PC-9 (cell line): ENCODE results near the gene PRAMEF13.
"Not testable (repeated sequence)": the region's sequence is repeated elsewhere in the genome, so short reads cannot be mapped to it uniquely, and the experiment has no call there.

Experiments
- CTCF ChIP-seq: fragments of 200-600 bp; sonication (generic); conservative IDR thresholded peaks from 2 replicates; pipeline ENCODE4 v1.6.1; 2017; ENCODE audit warnings: mixed run types, antibody characterized with exemption, mild to moderate bottlenecking, moderate library complexity
- EZH2 ChIP-seq: fragments of 200-600 bp; sonication (generic); IDR thresholded peaks from 2 replicates; pipeline ENCODE4 v1.8.0; 2017; ENCODE audit warnings: antibody characterized with exemption, low read depth

GRCh38 chr1:13171548-13171947, 29.7 kb downstream of the PRAMEF13 start, which contains the start of gene PRAMEF9:
- TF ChIP-seq CTCF, EZH2: not testable (repeated sequence)
